Activated effector memory CD4-positive, alpha-beta T cell treated with Interleukin-2 at 50 U/mL for 16 hours (primary cell): ENCODE data around the gene KRTAP24-1.

Source experiments
- DNase-seq: peaks from one replicate; pipeline ENCODE4 v3.0.0-alpha.2; 2020

Gene KRTAP24-1, protein sequence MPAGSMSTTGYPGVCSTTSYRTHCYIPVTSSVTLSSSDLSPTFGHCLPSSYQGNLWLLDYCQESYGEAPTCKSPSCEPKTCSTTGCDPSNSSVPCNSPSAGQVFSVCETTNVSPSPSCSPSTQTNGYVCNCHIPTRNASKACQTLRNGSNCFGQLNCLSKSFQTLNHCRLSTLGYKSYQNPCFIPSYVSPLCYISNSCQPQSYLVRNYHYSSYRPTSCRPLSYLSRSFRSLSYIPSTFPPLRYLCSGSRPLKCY

DNA sequence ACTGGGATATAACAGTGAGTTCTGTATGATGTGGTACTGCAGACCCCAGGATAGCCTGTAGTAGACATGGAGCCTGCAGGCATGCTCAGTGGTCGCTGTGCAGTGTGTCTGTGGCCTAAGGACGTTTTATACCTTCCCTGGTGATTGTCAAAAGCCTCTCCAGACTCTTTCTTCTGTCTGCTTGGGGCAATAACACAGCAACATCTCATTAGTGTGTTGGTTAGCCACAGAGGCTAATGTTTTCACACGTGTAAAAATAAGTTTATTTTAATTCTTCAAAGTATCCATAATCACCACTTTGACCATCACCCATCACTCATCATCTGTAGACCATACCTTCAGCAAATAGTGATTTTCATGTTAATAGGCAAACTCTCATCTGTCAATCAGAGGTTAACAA lies at the start of gene KRTAP24-1:
Gene KRTAP24-1 (minus strand): TSS at position 101 of the 400 bp plus-strand sequence. CDS start 18 bp downstream, at position 83.
- DNase-seq = no peak

GRCh38 chr21:30329203-30329875 lies 46.6 kb upstream of the KRTAP24-1 start:
- no peak for DNase-seq

- DNase-seq = no peak
Observed at GRCh38 chr21:30326390-30326789, 43.6 kb upstream of the KRTAP24-1 start.

DNA sequence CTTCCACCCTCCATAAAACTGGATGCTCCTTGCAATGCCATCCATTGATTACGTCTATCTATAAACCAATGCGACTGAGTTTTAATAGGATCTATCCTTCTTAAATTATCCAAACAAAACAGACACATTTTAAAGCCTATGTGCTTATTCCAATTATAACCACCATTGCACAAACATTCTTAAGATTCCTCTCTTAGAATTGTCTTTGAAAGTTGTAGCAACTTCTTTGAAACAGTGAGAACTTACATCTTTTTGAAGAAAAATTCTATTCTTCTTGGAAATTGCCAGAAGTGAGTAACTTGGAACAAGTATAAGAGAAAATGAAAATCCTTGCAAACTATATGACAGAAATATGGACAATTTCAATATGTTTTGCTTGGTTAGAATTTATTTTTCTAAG lies 37.5 kb upstream of the KRTAP24-1 start, which contains the start of gene KRTAP26-1:
Gene KRTAP26-1 (minus strand): TSS at position 101 of the 400 bp plus-strand sequence. CDS start 280 bp downstream, outside the sequence.
- DNase-seq = no peak

DNA sequence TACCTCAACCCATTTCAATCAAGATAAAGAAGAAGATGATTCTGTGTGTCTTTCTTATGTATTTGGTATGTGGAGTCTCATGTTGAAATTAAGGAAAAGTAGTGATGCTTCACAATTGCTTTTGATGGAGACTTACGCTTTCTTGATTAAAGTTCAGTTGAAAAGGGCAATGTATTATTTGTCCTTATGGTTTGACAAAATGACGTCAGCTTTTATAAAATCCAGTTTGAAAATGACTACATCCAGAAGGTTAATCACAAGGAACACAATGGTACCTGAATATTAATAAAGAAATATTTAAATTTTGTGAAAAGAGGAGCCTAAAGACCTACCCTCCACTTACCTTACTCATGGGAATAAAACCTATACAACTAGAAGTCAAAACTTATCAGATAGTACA lies 33.0 kb upstream of the KRTAP24-1 start:
- no peak for DNase-seq

DNA sequence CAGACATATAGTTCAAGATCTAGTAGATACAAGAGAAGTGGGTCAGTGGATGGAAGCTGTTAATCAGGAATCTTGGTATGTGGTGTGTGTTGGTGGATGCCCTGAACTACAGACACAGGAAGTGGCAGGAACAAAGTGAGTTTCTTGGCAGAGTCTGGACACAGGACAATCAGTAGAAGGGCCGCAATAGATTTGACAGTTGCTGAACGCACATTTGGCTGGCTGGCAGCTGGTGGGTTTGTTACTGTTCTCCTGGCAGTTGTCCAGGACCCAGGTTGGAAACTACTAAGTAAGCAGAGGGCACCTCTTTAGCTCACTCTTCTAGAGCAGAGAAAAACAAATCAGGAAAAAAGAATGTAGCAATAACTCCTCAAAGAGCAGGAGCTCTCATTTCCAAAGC lies 24.1 kb upstream of the KRTAP24-1 start:
- DNase-seq = no peak

- no peak for DNase-seq
Observed at GRCh38 chr21:30305136-30305535, 22.4 kb upstream of the KRTAP24-1 start.

DNA sequence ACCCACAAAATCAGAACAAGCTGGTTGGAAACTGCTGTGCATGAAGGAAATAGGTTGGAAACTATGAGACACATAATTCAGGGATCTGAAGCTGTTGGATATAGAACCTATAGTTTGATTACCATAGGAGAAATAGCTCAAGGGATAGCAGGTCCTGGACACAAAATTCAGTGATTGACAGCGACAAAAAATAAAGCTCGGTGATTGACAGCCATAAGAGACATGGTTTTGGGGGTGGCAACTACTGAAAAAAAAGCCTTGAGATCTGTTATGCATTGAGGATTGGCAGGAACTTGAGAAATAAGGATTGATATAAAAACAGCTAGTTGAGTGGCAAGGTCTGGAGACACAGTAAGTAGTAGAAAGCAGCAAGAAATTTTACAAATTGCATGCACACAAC lies 6.5 kb upstream of the KRTAP24-1 start, which contains the start of gene KRTAP25-1:
Gene KRTAP25-1 (minus strand): TSS at position 300 of the 400 bp plus-strand sequence. CDS start 24 bp downstream, at position 276.
- no peak for DNase-seq

DNA sequence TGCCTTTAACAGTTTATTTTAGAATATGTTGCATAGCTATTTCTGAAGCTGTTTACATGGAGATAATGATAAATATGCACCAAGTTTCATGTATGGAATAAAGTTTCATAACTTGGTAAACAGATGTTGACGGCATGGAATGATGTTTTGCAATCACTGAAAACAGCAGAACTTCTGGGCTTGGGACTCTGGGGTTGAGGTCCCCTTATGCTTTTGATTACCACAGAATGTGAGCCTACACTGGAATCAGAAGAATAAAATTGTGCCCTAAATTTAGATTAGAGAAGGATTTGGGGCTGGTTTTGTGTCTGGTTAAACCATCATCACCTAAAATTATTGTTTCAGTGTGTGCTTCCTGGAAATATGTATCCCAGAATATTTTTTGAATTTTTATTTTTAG lies 11.1 kb downstream of the KRTAP24-1 start:
- no peak for DNase-seq

- no peak for DNase-seq
Observed at GRCh38 chr21:30271156-30271555, 11.6 kb downstream of the KRTAP24-1 start.

- DNase-seq = no peak
Observed at GRCh38 chr21:30269803-30270530, 12.8 kb downstream of the KRTAP24-1 start.

- no peak for DNase-seq
Observed at GRCh38 chr21:30268608-30269197, 14.0 kb downstream of the KRTAP24-1 start.

GRCh38 chr21:30257773-30258172 lies 25.0 kb downstream of the KRTAP24-1 start:
- DNase-seq = no peak

DNA sequence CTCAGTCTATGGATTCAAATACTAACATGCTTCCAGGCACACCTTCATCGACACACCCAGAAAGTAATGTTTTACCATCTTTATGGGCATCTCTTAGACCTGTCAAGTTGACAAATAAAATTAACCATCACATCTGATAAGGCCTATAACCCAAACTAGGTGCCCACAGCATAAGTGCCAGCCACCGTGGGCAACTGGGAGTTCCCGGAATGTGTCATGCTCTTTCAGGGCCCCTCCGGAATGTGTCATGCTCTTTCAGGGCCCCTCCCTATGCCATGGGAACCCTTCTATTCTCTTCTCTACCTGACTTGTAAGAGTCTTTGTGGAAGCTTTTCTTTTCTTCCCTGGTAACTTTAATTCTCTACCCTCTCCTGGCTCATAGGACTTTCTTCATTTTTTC lies 26.6 kb downstream of the KRTAP24-1 start:
- DNase-seq = no peak

DNA sequence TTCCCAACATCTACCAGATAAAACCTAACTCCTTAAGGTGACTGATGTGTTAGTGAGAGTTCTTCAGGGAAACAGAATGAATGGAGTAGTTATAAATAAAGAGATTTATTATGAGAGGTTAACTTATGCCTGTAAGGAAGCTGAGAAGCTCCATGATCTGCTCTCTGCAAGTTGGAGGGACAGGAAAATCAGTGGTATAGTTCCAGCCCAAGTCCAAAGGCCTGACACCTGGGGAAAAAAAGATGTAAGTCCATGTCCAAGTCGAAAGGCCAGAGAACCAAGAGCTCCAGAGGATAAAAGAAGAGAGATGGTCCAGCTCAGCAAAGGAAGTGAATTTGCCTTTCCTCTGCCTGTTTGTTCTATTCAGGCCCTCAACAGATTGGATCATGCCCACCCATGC lies 27.1 kb downstream of the KRTAP24-1 start:
- no peak for DNase-seq

DNA sequence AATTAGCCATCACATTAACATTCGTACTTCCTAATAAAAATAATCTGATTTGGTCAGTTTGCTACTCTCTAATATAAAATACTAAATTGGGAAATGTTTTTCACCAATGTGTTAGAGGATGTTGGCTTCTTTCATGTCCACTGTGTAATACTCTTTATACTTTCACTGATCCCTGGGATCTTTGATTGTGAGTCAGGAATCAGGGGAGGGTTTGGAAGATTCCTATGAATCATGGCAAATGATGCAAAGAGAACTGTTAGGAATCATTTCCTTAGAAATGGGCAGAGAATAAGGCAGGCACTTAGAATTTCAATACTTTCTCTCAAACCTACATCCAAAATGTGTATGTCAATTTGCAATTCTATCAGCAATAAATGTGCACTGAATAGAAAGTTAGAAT lies 31.0 kb downstream of the KRTAP24-1 start:
- DNase-seq = no peak

GRCh38 chr21:30249936-30250335 lies 32.8 kb downstream of the KRTAP24-1 start:
- no peak for DNase-seq

GRCh38 chr21:30248844-30249243 lies 33.9 kb downstream of the KRTAP24-1 start:
- DNase-seq = no peak

DNA sequence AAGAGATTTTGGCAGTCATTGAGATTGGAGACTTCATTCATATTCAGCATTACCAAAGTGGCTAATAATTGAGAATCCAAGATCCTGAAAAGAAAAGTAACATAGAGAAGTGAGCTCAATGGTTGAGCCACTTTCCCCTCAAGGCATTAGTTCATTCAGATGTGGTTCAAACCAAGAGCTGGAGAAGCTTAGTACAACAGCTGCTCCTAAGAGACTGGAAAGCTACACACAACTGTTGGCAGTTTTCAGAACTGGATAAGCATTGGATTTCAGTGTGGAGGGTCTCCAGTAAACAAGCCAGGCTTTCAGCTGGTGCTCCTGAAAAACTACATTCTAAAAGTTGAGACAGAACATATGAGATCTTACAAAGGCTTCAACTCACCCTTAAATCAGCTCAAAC lies 37.7 kb downstream of the KRTAP24-1 start:
- no peak for DNase-seq

DNA sequence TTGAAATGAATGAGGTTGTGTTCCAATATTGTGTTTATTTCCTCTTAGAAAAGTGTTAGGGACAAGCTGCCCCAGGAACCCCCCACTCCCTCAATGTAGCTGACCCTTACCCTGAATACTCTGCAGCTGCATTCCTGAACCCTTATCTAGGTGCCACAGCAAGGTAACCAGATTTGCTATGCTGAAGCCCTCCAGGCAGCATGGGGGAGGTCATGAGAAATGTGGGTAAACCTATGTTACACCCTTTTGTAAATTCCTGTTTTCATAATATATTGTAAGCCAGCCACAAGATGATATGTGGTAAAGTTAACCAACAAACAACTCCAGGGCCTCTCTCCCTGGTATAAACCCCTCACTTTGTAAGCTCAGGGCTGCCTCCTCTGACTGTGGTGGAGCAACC lies 39.1 kb downstream of the KRTAP24-1 start:
- no peak for DNase-seq

DNA sequence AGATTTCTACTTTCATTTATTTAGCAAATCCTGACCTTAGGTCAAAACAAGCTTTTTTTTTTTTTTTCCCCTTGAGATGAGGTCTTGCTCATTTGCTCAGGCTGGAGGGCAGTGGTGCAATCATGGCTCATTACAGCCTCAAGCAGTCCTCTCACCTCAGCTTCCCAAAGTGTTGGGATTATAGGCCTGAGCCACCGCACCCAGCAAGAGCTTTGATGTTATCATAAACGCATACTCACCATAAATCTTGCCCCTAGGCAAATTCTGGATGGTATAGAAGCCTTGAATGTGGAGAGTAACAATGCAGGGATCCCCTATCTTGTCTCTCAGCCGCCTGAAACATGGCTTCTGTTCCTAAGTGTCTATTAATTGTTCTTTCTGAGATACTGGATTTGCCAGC lies 42.1 kb downstream of the KRTAP24-1 start:
- DNase-seq = no peak

DNA sequence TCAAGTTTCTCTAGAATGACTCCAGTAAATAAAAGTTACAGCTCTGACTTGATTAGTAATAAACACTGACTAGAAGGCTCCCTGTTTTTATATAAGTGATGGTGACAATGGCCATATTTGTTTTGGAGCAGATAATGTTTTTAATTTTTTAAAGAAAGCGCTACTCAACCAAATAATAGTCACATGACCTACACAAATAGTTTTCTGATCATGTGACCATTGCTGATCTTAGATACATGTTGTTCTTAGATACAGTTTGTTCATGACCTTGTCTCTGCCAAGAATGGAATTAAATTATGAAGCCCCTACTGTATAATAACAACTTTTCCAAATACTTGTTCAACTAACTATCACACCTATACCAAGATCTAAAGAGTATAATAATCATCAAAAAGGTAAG lies 44.6 kb downstream of the KRTAP24-1 start:
- no peak for DNase-seq

DNA sequence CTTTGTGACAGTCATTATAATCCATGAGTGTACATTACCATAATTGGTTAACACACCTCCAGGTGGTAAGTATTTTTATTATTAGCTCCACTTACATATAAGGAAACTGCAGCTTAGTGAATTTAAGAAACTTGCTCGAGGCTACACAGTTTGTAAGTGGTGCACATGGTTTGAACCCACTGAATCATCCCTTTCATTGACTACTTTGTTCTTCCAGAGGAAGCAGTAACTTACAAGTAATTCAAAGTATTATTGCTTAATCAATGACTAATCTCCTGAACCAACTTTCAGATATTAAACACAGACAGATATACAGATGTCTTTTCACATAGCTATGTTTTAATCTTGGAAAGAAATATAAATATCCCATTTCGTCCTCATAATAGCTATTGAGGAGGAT lies 48.1 kb downstream of the KRTAP24-1 start:
- DNase-seq = no peak
